Renal pelvis (tissue), 12 donors: ENCODE results near the gene PTCH2. TPM values are rescaled to one million over a fixed set of nuclear protein-coding genes. Genes with fewer than 3 reads are reported as not detected.
A peak's percentile ranks its signal among the peaks of the same experiment; 100 is the strongest.

Source experiments
- DNase-seq: peaks from one replicate; pipeline ENCODE4 v3.0.0-alpha.2; 2013
- long read RNA-seq, 16 experiments: transcript quantifications; one replicate each; lab custom pipeline, GENCODE V29; 2026
- polyA plus RNA-seq, 3 donors: library from polyadenylated mRNA; unstranded; fragments of 120-200 nt; gene quantifications; one replicate each; pipeline ENCODE4 v1.2.1, GENCODE V29; 2013; ENCODE audit not compliant: insufficient read length in 3 of 3

The PTCH2 gene, protein sequence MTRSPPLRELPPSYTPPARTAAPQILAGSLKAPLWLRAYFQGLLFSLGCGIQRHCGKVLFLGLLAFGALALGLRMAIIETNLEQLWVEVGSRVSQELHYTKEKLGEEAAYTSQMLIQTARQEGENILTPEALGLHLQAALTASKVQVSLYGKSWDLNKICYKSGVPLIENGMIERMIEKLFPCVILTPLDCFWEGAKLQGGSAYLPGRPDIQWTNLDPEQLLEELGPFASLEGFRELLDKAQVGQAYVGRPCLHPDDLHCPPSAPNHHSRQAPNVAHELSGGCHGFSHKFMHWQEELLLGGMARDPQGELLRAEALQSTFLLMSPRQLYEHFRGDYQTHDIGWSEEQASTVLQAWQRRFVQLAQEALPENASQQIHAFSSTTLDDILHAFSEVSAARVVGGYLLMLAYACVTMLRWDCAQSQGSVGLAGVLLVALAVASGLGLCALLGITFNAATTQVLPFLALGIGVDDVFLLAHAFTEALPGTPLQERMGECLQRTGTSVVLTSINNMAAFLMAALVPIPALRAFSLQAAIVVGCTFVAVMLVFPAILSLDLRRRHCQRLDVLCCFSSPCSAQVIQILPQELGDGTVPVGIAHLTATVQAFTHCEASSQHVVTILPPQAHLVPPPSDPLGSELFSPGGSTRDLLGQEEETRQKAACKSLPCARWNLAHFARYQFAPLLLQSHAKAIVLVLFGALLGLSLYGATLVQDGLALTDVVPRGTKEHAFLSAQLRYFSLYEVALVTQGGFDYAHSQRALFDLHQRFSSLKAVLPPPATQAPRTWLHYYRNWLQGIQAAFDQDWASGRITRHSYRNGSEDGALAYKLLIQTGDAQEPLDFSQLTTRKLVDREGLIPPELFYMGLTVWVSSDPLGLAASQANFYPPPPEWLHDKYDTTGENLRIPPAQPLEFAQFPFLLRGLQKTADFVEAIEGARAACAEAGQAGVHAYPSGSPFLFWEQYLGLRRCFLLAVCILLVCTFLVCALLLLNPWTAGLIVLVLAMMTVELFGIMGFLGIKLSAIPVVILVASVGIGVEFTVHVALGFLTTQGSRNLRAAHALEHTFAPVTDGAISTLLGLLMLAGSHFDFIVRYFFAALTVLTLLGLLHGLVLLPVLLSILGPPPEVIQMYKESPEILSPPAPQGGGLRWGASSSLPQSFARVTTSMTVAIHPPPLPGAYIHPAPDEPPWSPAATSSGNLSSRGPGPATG
- 1 to 10 TPM; 5.4 to 7.7 (median 6.9) TPM for polyA plus RNA-seq
- long read RNA-seq, donor 1, result 0 reads
- long read RNA-seq, donor 2, full-length matches to known transcripts, result 1 of 1 reads
- long read RNA-seq, donor 2, partial matches to known transcripts, result 0 of 1 reads
- long read RNA-seq, donor 2, other reads (novel, unspliced or antisense), result 0 of 1 reads
- long read RNA-seq, donor 3, result 0 reads
- long read RNA-seq, donor 4, result 0 reads
- long read RNA-seq, donor 5, result 0 reads
- long read RNA-seq, donor 6, result 0 reads
- long read RNA-seq, donor 7, result 0 reads
- long read RNA-seq, donor 8, result 0 reads
- long read RNA-seq, donor 9, result 0 reads
- long read RNA-seq, donor 10, result 0 reads
- long read RNA-seq, donor 11, result 0 reads
- long read RNA-seq, donor 12, partial matches to known transcripts, result 6 of 6 reads
- long read RNA-seq, donor 12, other reads (novel, unspliced or antisense), result 0 of 6 reads
- long read RNA-seq, donor 13, partial matches to known transcripts, result 5 of 5 reads
- long read RNA-seq, donor 13, other reads (novel, unspliced or antisense), result 0 of 5 reads
- long read RNA-seq, donor 14, result 0 reads
- long read RNA-seq, donor 15, result 0 reads
- long read RNA-seq, donor 16, result 0 reads

DNA sequence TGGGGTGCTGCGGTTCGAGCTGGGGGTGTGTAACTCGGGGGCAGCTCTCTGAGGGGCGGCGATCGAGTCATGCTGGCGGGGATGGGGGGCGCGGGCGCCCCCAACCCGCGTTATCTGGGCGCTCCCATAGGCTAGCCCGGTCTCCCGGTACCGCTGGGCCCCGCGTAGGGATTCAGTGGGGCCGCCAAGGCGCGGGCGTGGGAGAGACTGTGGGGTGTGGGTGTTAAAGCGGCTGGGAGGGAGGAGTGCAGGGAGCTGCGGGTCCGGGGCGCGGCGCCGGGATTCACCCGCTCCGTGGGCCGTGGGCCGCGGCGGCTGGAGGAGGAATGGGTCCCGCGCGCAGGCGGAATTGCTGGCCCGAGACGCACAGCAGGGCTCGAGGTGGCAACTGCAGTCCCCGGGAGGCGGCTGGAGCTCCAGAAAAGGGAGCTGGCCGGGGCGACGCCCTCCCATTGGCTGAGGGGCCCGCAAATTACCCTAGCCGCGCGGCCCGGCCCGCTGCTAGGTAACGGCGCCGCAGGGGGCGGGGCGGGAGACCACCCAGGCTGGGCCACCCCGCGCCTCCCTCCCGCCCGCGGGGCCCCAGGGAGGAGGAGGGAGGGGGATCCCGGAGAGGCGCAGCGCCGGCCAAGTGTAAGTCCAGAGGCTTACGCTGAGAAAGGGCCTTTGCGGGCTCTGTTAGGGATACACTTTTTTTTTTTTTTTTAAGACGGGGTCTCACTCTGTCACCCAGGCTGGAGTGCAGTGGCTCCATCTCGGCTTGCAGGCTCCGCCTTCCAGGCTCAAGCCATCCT is at the start of gene PTCH2:
PTCH2 (minus strand) TSS at position 392 of the 794 bp plus-strand sequence; CDS start at position 71, 321 bp downstream.
- peak; percentile 93 for DNase-seq

DNA sequence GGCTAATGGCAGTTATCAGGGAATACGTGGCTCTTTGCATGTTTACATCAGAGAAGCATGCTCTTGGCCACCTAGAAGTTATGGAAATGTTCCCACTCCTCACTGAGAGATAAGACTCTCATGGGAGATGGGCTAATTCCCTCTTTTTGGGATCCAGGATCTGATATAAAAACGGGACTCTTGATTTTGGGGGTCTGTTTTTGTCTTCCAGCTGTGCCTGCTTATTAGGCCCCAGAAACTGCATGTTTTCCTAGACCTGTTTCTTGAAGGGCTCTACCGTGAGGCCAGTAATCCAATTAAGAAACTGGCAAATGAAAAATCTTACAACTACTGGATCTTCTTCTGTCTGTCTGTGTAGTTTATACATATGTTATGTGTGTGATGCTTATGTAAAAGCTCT is 47.0 kb upstream of the PTCH2 start:
- DNase-seq, result no peak

DNA sequence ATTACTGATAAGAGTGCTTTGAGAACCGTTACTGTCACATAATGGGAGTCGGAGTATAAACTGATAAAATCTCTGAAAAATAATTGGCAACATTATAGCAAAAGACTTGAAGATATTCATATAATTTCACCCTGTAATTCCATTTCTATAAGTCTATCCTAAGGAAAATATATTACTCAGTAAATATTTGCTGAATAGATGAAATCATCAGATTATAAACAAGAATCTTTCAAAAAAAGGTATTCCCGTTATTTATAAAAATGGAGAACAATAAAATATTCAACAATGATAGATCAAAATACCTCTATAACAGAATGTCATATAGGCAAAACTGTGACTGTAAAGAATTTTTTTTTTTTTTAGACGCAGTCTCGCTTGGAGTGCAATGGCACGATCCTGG is 42.4 kb upstream of the PTCH2 start:
- DNase-seq, result no peak

DNA sequence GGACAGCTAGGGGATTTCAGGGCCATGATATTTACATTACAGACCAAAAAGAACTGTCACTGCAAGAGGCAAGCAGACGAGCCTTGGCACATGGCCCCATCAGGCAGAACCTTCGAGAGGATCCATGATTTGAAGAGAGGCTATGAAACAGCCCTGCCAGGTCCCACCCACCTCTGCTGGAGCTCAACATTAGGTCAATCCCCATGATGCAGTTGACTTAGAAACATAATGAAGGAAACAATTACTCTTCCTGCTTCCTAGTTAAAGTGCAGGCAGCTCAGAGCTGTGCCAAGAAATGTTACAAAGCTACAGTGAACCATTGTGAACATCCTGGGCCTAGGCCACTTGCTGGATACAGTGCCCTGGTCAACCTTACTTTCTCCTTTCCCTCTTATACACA is 41.7 kb upstream of the PTCH2 start:
- no peak for DNase-seq

DNA sequence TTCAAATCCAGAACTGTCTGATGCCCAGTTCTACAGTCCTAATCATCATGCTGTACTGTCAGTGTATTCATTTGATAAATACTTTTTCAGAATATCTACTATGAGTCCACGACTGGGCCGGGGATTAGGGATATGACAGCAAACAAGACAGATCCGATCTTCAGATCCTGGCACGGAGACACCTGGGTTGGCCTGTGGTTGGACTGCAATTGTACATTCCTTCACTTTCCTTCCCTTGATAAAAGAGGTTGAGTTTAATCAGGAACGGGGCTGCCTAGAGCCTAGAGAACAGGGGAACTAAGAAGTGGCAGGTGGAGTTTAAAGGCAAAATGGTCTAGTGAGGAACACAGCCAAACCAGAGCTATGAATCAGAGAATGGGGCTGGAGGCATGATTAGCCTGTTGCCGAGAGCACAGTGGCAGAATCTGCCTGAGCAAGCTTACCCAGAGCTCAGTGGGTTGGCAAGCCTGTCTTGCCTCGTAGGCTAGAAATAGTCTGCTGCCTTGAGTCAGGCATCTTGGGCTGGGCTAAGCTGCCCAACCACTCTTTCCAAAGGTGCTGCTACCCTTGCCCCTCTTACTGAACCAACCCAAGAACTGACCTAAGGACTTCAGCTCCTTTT is 38.1 kb upstream of the PTCH2 start:
- DNase-seq, result no peak

DNA sequence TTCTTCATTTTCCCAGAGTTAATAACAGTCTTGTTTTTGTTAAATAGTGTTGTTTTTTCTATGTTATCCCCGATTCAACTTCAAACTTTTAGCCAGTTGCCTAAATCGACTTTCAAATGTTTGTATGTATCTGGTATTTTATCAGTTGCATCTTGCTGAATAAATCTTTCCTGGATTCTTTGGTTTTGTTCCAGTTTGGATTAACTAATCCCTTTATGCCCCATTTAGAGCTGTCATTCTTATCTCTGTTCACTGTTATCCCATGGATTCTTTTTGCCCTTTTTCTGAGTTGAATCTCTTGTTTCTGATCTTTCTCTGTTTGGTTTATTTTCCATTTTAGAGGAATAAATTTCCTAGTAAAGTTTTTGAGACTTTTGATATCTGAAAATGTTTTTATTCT is 31.1 kb upstream of the PTCH2 start:
- DNase-seq, result no peak

DNA sequence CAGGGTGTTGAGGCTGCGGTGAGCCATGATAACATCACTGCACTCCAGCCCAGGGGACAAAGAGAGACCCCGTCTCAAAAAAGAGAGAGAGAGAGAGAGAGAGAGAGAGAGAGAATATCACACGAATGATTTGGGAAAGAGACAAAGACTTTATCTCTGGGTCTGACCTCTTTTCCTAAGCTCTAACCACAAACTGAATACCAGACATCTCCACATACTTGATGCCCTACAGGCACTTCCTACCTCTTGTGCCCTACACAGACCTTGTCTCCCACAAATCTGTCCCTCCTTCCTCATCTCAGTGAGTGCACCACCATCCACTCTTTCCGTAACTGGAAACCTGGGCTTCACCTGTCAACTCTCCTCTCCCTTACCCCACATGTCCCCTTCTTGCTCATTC is 27.0 kb upstream of the PTCH2 start:
- DNase-seq, result no peak

DNA sequence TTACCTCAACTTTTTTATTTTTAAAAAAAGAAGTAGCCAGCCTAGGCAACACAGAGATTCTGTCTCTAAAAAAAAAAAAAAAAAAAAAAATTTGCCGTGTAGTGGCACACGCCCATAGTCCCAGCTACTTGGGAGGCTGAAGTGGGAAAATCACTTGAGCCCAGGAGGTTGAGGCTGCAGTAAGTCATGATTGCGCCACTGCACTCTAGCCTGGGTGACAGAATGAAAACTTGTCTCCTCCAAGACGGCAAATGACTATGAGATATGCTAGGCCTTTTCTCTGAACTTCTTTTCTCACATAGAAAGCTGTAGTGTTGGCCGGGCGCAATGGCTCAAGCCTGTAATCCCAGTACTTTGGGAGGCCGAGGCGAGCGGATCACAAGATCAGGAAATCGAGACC is 24.7 kb upstream of the PTCH2 start:
- no peak for DNase-seq

DNA sequence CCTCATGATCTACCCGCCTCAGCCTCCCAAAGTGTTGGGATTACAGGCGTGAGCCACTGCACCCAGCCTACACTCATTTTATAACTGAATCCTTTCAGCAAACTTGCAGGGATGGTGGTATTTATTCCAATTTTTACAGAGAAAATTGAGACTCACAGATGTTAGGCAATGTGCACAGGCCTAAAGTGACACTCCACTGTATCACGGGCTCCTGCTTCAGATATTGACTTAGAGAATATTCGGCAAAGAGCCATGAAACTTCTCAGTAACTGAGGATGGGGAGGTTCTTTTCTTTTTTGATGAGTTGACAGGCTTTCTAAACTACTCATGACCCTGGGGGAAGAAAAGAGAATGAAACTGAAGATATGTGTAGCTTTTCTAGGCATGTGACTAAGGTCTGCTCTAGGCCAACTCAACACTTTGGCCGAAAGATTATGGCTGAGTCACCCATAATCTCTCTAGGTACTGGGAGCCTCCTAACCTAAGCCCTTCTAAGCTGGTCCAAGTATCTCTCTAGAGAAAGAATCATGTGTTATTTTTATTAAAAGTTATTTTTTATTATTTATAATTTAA is 19.9 kb upstream of the PTCH2 start:
- DNase-seq, result no peak

DNA sequence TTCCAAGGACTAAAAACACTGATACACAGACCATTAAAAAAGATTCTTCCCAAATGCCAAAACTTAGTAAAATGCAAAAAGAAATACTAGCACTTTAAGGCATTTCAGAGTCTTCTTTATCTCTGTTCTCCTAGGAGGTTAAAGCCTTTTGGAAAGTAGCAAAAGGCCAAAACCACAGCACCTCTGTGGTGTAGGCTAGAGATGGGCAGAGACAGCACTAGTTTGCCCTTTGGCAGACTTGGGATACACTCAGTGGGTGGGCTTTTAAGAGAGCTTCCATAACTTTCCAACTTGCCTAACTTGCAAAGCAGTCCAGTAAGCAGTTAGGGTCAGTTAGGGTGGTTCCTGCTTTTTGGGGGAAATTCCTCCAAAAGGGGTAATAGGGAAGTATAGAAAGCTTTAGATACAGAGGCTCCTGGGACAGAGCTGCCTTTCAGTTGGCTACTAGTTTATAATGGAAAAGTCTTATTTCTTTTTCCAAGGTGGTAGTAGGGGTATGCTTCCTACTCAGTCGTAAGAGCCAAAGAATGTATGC is 17.9 kb upstream of the PTCH2 start:
- DNase-seq, result no peak

DNA sequence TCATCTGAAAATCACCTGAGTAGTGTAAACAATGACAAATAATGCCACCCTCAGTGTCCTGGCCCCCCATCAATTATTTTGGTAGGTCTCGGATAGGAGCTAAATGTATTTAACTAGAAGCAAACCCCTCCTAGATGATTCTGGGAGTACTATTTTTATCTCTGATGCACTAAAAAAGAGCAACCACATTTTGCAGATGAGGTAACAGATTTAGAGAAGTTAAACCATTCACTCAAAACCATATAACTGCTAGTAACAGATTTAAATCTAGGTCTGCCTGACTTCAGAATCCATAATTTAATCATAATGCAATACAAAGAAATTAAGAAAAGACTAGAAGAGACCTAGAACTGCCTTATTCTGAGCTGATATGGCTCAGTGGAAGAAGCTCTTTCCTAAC is 17.3 kb upstream of the PTCH2 start:
- DNase-seq, result no peak

DNA sequence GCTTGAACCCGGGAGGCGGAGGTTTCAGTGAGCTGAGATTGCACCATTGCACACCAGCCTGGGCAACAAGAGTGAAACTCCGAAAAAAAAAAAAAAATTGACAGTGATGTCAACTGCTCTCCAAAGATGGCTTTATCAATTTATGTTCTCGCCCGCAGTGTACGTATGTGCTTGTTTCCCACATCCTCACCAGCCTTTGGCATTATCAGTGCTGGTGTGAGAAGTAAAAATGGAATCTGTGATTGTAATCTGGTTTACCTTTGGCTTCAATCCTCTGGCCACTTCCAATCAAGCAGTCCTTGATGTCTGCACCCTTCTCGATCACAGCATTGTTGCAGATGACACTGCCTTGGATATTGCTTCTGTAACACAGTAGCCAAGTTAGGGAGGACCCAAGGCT is 14.4 kb upstream of the PTCH2 start:
- DNase-seq, result no peak

DNA sequence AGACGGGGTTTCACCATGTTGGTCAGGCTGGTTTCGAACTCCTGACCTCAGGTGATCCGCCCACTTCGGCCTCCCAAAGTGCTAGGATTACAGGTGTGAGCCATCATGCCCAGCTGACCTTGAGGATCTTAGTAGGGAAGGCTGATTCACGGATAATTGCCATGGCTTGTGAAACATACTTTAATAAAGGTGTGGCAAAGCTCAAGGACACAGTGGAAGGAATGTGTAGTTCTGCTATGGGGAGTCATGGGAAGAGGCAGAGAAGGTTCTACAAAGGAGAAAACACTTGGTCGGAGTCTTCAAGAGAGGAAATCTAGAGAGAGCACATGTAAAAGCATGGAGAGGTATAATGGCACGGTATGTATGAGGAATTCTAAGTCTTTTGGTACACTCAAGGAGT is 12.7 kb upstream of the PTCH2 start:
- DNase-seq, result no peak

DNA sequence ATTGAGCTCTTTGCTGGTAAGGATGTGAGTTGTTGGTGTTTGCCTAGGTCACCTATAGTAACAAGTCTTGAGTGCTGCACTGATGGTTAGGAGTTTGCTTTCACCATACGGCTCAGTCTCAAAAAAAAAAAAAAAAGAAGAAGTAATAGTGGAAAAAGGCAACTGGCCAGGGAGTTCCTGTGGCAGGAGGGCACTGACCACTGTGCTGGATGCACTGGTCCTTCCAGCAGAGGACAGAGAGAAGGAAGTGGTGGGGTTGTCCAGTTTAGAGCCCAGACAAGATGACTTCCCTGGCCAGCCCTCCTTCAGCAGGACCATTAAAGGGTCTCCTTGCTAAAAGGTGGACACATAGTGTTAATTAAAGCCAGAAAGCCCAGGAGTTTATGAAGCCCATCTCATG is 11.9 kb upstream of the PTCH2 start:
- DNase-seq, result no peak

DNA sequence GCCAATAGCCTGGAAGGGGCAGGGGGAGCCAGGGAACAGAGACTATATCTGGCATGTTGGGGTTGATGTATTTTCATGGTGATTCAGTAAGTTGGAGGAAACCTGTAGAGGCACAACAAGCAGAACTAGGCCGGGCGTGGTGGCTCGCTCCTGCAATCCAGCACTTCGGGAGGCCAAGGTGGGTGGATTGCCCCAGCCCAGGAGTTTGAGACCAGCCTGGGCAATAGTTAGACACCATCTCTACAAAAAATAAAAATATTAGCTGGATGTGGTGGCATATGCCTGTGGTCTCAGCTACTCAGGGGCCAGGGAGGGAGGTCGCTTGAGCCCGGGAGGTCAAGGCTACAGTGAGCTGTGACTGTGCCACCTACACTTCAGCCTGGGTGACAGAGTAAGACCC is 10.1 kb upstream of the PTCH2 start:
- DNase-seq, result no peak

DNA sequence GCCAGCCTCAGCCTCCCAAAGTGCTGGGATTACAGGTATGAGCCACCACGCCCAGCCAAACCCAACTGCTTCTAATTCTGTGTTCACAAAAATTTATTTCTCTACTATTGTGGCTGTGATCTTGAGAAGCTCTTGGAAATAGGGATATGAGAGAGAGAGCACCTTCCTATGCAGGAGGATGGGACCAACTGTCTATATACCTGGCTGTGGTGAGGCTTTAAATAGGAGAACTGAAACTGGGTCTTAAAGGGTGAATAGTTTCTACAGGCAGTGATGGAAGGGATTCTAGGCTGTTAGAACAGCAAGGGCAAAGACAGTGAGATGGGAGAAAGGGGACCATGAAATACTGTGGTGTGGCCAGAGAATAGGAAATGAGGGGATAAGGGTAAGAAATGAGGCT is 8.3 kb upstream of the PTCH2 start:
- DNase-seq, result no peak

DNA sequence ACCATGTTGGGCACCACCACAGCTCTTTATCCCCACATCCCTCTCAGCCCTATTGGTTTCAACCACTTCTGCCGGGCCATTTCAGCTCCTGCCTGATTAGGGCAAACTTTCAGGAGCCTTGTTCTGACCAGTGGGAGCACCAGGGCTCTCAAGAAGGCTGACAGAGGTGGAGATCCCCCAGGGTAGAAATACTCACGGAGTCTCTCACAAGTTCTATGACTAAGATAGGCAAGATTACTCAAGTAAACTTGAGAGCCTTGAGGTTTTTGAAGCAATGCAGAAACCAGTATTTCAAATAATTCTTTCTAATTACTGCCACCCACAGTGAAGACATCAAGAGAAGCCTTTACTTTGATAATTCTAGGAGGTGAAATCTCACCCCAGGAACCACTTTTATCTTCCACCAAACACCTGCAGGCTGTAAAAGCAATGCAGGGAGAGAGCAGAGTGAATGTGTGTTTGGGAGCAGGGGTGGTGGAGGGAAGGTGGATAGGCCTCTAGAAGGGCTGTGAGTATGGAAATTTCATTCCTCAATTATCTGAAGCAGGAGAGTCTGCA is 6.6 kb upstream of the PTCH2 start:
- DNase-seq, result no peak

DNA sequence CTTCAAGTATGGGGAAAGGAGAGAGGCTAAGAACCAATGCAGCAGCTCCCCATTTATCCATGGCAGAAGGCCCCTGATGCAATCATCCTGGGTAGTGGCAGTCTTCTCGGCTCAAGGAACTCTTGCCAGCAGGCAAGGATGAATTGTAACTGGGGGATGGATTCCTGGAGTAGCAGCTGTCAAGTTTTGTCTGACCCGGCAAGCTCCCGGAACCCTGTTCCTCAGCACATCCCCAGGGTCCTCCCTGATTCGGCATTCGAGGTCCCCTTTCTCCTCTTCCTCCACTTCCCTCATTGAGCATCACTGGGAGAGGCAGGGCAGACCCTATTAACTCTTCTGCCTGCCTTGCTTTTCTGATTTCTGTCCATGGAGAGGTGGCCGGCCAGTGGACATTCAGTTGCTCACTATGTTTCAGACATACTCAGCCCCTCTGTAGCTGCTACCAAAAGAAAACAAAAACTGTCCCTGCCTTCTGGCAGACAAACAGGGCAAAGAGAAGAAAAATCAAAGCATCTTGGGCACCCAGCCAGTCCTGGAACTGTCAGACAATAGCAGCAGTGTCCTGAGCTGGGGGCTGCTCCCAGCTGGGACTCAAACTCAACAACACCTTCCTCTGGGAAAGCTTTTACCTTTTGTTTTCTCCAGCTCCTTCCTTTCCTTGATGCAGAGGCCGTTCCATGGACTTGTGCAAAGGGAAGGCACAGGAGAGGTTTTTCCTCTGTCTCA is 5.6 kb upstream of the PTCH2 start:
- DNase-seq, result no peak
